ENCODE data around the gene ABCA2. TPM values are rescaled to one million over a fixed set of nuclear protein-coding genes. Genes with fewer than 3 reads are reported as not detected.

Gene ABCA2
- total and polyA plus RNA-seq, 4 donors: 13.4 to 39.0 (median 16.5) TPM

- Histone ChIP-seq H3K9ac (ENCODE audit: insufficient read depth in 1 of 2, low read length in 2 of 2) (no peak overlapping the region), H3K9me3 (ENCODE audit: control insufficient read depth in 4 of 4, insufficient read depth in 3 of 4, low read length in 3 of 4) (no peaks in the 10 kb centered on the region), H3K27me3 (ENCODE audit: control insufficient read depth in 3 of 3, insufficient read depth in 3 of 3, low read length in 2 of 3) (peaks cover 0 to 3% (median 0%) of the 10 kb centered on the region in 3 donors), H3K36me3 (ENCODE audit: control insufficient read depth in 4 of 4, insufficient read depth in 4 of 4, low read length in 4 of 4) (no peaks in the 10 kb centered on the region), H3K4me1 (ENCODE audit: control insufficient read depth in 5 of 5, insufficient read depth in 5 of 5, low read length in 5 of 5) (peaks cover 0 to 3% (median 0%) of the 10 kb centered on the region in 5 donors), H3K27ac (ENCODE audit: low read depth in 1 of 2, low read length in 1 of 2) (no peak overlapping the region), H3K4me3 (no peak overlapping the region)
- no peak for TF ChIP-seq CTCF (IDR thresholded peaks at IDR 0.05; ENCODE audit: control extremely low read depth, extremely low read depth)
- ATAC-seq (ENCODE audit: insufficient read depth, low FRiP score) (no peak), DNase-seq (no peak)
- WGBS, 2 donors: 84 to 88% methylated on average over 15 of the region's 15 CpGs
These were observed 34.3 kb upstream of the ABCA2 start for GRCh38 chr9:137062384-137062783.

- TF ChIP-seq CTCF (IDR thresholded peaks at IDR 0.05; ENCODE audit: control extremely low read depth, extremely low read depth): no peak
- Histone ChIP-seq H3K9me3 (ENCODE audit: control insufficient read depth in 4 of 4, insufficient read depth in 3 of 4, low read length in 3 of 4) (no peaks in the 10 kb centered on the region), H3K27me3 (ENCODE audit: control insufficient read depth in 3 of 3, insufficient read depth in 3 of 3, low read length in 2 of 3) (peaks cover 0 to 9% (median 0%) of the 10 kb centered on the region in 3 donors), H3K4me1 (ENCODE audit: control insufficient read depth in 5 of 5, insufficient read depth in 5 of 5, low read length in 5 of 5) (peaks cover 0 to 33% (median 12%) of the 10 kb centered on the region in 5 donors), H3K36me3 (ENCODE audit: control insufficient read depth in 4 of 4, insufficient read depth in 4 of 4, low read length in 4 of 4) (no peaks in the 10 kb centered on the region), H3K27ac (ENCODE audit: low read depth in 1 of 2, low read length in 1 of 2) (no peak overlapping the region), H3K9ac (ENCODE audit: insufficient read depth in 1 of 2, low read length in 2 of 2) (no peak overlapping the region), H3K4me3 (no peak overlapping the region)
- DNase-seq (no peak), ATAC-seq (ENCODE audit: insufficient read depth, low FRiP score) (no peak)
- WGBS, 2 donors: 71 to 80% methylated on average over 9 of the region's 9 CpGs
These were observed 30.6 kb upstream of the ABCA2 start for GRCh38 chr9:137058521-137059234.

- DNase-seq (no peak), ATAC-seq (ENCODE audit: insufficient read depth, low FRiP score) (no peak)
- peaks cover 0 to 16% (median 4%) of the 10 kb centered on the region in 3 donors for H3K27me3 ChIP-seq (ENCODE audit: control insufficient read depth in 3 of 3, insufficient read depth in 3 of 3, low read length in 2 of 3)
- peaks cover 0 to 39% (median 12%) of the 10 kb centered on the region in 5 donors for H3K4me1 ChIP-seq (ENCODE audit: control insufficient read depth in 5 of 5, insufficient read depth in 5 of 5, low read length in 5 of 5)
- no peaks in the 10 kb centered on the region for H3K9me3 ChIP-seq (ENCODE audit: control insufficient read depth in 4 of 4, insufficient read depth in 3 of 4, low read length in 3 of 4)
- H3K9ac ChIP-seq (ENCODE audit: insufficient read depth in 1 of 2, low read length in 2 of 2): no peak overlapping the region
- H3K36me3 ChIP-seq (ENCODE audit: control insufficient read depth in 4 of 4, insufficient read depth in 4 of 4, low read length in 4 of 4): no peaks in the 10 kb centered on the region
- WGBS, 2 donors: 74 to 83% methylated on average over 16 of the region's 16 CpGs
- TF ChIP-seq CTCF (IDR thresholded peaks at IDR 0.05; ENCODE audit: control extremely low read depth, extremely low read depth): no peak
- no peak overlapping the region for H3K27ac ChIP-seq (ENCODE audit: low read depth in 1 of 2, low read length in 1 of 2)
- no peak overlapping the region for H3K4me3 ChIP-seq
These were observed 29.5 kb upstream of the ABCA2 start for GRCh38 chr9:137057545-137057944.
